ENCODE results near the gene FAM76A.

DNA sequence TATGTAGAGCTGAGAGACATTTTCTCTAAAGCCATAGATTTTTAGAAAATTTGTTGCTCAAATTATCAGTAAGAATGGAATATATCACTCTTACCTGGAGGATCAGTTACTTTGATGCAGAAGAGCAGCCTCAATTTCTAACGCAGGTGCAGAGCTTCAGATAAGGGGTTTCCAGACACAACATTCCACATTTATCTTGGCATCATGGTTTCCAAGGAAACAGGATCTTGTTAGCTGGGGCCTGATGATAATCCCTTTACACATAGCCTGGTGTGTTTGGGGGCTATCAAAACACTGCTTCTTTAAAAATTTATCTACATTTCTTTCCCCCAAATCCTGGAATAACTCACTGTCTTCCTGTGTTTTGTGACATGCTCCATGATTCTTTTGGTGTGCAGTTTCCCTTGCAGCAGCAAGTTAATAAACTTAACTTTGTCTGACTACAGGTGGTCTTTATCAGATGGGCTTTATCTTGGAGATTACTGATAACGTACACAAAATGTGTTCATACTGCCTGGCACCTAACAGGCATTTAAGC lies 44.6 kb downstream of the FAM76A start:
- TF ChIP-seq GATA2 (IDR thresholded peaks at IDR 0.05; ENCODE audit: insufficient read depth, insufficient read length, low read depth, low read length), result no peak
- TF ChIP-seq, protein P1, sequence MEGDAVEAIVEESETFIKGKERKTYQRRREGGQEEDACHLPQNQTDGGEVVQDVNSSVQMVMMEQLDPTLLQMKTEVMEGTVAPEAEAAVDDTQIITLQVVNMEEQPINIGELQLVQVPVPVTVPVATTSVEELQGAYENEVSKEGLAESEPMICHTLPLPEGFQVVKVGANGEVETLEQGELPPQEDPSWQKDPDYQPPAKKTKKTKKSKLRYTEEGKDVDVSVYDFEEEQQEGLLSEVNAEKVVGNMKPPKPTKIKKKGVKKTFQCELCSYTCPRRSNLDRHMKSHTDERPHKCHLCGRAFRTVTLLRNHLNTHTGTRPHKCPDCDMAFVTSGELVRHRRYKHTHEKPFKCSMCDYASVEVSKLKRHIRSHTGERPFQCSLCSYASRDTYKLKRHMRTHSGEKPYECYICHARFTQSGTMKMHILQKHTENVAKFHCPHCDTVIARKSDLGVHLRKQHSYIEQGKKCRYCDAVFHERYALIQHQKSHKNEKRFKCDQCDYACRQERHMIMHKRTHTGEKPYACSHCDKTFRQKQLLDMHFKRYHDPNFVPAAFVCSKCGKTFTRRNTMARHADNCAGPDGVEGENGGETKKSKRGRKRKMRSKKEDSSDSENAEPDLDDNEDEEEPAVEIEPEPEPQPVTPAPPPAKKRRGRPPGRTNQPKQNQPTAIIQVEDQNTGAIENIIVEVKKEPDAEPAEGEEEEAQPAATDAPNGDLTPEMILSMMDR (IDR thresholded peaks at IDR 0.05; ENCODE audit: extremely low read depth in 1 of 2, insufficient read depth in 1 of 2, low read depth in 1 of 2, low read length in 2 of 2), result no peak
- TF ChIP-seq POLR2A (IDR thresholded peaks at IDR 0.05; ENCODE audit: low read depth, low read length), result no peak
- no peak for TF ChIP-seq FOS (IDR thresholded peaks at IDR 0.05; ENCODE audit: borderline replicate concordance, insufficient read depth, low read length)
- no peak for TF ChIP-seq POLR2AphosphoS5 (IDR thresholded peaks at IDR 0.05; ENCODE audit: insufficient read depth, low read depth, low read length)
- TF ChIP-seq, protein P2, sequence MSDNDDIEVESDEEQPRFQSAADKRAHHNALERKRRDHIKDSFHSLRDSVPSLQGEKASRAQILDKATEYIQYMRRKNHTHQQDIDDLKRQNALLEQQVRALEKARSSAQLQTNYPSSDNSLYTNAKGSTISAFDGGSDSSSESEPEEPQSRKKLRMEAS (IDR thresholded peaks at IDR 0.05; ENCODE audit: insufficient read depth, insufficient read length), result no peak
